ENCODE measurements around the gene LRRIQ1.
A peak's percentile ranks its signal among the peaks of the same experiment; 100 is the strongest.
"Not testable (repeated sequence)": the region's sequence is repeated elsewhere in the genome, so short reads cannot be mapped to it uniquely, and the experiment has no call there.

LRRIQ1 gene, protein sequence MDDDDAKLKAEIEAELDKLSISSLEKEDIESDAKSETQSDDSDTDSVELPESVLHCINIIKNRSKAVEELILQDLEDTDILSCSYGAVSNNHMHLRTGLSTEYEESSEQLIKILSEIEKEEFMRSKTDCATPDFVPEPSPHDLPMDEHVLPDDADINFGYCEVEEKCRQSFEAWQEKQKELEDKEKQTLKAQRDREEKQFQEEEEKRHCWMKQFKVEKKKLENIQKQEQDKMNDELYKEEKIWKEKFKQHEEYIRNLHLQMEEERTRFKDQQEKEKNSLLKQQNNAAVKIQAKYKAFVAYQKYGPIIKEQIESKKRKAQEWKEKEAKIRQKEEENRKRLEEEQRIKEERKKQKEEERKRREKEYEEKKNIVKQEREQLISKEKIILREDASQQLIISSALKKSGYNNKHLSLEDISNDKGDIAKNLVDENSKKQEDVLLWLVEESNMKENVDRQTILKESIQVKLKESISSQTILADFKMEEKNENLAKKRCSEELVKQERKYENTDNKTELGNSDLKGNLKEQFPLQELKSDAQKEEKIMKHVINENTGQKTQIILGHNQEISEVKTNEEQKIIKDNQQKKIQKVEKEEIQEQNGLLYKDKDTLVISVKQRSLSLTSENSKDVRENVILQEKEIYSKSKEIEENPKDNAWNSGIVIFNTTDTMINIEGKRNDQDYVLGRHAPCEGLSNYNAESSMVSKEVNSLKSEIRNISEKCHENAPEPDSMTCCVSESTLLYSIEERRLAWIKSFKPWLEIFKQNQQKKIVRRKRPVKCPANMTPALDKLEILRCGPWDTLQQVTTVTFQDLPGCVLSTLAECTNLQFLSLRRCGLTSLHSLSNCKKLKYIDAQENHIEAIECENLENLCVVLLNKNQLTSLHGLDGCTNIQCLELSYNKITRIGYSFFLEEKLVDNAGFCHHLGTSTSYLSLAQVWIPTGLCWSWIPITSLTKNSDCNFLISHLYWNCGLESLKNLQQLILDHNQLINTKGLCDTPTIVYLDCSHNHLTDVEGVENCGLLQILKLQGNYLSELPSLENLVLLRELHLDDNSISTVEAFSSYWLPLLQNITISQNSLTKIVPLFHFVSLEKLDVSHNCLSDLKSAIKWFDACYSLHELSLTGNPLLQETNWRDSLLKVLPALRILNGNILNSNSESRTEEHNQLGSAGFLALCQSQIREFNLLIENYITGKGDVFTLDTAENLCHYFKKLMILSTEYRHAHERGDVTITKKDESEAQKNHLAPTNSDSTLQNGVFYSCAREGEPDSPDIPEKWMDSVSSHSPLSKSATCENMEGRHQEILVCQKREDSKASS (N-terminal part only)
- long read RNA-seq, donor 1, partial matches to known transcripts: 19 of 19 reads
- long read RNA-seq, donor 1, other reads (novel, unspliced or antisense): 0 of 19 reads
- long read RNA-seq, donor 2, partial matches to known transcripts: 18 of 19 reads
- long read RNA-seq, donor 2, other reads (novel, unspliced or antisense): 0 of 19 reads
- long read RNA-seq, donor 3, partial matches to known transcripts: 0 of 3 reads
- long read RNA-seq, donor 3, other reads (novel, unspliced or antisense): 0 of 3 reads
- long read RNA-seq, donor 4, partial matches to known transcripts: 21 of 22 reads
- long read RNA-seq, donor 4, other reads (novel, unspliced or antisense): 0 of 22 reads
- long read RNA-seq, donor 5, partial matches to known transcripts: 5 of 6 reads
- long read RNA-seq, donor 5, other reads (novel, unspliced or antisense): 0 of 6 reads
- long read RNA-seq, donor 6, partial matches to known transcripts: 18 of 21 reads
- long read RNA-seq, donor 6, other reads (novel, unspliced or antisense): 0 of 21 reads
- long read RNA-seq, donor 7, partial matches to known transcripts: 23 of 23 reads
- long read RNA-seq, donor 7, other reads (novel, unspliced or antisense): 0 of 23 reads
- long read RNA-seq, donor 8, partial matches to known transcripts: 11 of 12 reads
- long read RNA-seq, donor 8, other reads (novel, unspliced or antisense): 0 of 12 reads

DNA sequence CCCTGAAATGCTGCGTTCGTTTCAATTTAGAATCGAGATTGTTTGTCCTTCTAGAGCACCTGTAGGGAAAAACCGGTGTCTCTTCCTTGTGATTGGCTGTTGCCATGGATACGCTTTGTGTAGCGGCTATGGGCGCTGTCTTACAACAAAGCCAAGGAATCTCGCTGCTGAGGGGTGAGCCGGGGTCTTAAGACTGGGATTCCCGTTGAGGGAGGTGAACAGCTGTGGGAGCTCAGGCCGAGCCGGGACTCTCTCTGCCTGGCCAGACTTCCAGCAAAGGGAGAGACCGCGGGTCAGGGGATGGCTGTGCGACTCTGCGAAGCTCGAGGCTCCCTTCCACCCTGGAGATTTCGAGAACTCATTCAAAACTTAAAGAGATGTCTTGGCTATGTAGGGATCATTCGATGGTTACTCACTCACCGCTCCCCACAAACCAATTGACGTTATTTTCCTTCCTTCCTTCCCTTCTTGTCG lies at the start of gene LRRIQ1, which contains the start of gene TSPAN19:
TSS of gene LRRIQ1 (plus strand) at position 118 of the 474 bp plus-strand sequence. CDS start 1,826 bp downstream, outside the sequence.
TSS of gene TSPAN19 (minus strand) at position 44 of the 474 bp plus-strand sequence. CDS start 6,331 bp downstream, outside the sequence.
- peak; percentile 78 for DNase-seq

DNA sequence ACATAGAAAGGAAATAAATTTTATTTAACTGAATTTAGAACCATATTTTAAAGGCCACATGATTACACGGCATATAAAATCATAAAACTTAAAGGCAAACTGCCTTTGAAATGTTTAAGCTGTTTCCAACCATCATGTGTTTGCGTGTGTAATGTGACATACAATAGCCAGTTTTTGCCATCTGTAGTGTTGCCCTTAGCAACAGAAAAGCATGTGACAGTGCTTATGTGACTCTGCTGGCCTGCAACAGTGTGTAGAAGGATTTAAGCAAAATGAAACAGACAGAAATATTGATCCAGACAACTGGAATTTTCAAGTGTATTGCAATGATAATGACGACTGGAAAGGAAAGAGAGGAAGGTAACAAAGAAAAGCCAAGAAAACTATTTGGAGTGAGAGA lies 49.6 kb upstream of the LRRIQ1 start:
- DNase-seq: no peak

DNA sequence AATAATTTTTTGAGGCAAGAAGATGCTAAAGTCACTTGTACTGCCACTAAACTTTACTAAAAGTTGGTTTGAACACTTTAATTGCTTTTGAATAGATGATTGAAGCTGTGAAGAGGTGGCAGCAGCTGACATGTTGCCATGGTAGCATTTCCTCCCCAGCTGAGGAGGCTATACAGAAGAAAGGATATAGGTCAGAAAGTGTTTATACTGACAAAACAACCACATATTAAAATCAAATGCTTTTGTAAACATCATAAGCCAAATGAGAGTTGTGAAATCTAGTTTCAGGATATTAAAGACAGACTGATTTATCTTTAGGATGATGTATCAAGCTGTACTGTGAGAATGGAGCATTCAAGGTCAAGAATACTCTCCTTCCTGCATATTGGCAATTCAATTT lies 41.7 kb upstream of the LRRIQ1 start:
- no peak for DNase-seq

DNA sequence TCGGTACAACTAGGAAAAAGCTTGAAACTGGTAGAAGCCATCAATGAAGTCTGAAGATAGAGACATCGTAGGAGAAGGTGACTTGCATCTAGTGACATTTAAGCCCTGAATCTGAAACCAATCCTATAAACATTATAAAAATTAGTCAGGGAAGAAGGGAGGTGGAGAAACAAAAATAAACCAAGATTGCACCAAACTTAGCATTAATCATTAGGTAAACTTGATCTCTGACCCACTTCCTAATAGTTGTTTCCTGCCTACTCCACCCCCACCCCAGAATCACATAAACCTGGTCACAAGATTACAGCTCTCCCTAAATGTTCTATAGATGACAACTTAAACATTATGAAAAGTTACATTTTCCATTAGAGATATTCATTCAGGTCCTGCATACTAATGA lies 40.5 kb upstream of the LRRIQ1 start:
- DNase-seq: no peak

DNA sequence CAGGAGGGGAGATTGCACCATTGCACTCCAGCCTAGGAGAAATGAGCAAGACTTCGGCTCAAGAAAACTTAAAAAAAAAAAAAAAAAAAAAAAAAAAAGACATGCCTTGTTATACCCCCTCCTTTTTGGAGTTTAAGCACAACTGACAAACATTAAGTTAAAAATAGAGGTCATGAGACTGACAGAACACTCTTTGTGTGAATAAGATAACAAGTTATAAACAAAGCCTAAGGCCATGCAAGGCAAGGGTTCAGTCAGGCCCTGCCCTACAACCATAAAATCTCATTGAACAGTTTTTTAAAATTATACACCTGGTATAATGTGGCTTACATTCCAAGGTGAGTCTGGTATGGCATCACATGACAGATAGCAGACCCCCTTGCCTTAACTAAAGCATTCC lies 39.4 kb upstream of the LRRIQ1 start:
- DNase-seq: no peak

DNA sequence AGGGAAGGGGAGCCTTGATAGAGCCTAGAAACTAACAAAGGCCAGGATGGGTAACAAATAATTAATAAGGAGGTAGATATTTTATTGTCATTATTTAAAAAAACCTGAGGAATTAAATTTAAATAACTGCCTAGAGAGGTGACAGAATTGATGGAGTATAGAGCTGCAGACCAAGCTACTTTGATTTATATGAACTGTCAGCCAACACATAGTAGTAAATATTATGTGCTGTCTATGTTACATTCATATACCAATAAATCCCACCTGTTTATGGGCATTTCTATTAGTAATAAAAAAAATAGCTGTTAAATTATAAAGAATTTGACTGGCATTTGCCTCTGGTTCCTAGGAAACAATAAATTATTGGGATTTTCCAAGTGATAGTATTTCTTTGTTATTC lies 37.8 kb upstream of the LRRIQ1 start:
- no peak for DNase-seq

DNA sequence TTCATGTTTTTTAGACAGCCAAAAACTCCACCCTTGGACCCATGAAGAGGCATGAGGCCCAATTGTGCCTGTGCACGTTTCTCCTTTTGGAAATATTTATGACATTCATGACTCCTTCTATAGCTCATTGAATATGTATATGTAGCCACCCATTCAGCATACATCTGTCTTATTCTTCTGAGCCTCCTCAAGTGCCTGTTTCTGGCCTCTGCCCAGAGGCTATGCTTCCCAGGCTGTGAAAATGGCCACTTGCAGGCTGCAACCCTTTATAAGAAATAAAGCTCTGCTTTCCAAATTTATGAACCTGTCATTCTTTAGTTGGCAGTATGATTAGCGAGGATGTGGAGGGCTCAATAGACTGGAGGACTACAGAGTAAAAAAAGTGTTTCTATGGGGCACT lies 35.4 kb upstream of the LRRIQ1 start:
- DNase-seq: no peak

DNA sequence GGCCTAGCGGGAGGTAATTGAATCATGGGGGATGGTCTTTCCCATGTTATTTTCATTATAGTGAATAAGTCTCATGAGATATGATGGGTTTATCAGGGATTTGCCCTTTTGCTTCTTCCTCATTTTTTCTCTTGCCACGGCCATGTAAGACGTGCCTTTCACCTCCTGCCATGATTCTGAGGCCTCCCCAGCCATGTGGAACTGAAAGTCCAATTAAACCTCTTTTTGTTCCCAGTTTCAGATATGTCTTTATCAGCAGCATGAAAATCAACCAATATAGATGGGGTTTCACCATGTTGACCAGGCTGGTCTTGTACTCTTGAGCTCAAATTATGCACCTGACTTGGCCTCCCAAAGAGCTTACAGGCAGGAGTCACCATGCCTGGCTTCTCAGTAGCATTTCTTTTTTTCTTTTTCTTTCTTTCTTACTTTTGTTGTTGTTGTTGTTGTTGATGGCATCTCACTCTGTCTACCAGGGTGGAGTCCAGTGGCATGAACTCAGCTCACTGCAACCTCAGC lies 33.3 kb upstream of the LRRIQ1 start:
- DNase-seq: no peak

DNA sequence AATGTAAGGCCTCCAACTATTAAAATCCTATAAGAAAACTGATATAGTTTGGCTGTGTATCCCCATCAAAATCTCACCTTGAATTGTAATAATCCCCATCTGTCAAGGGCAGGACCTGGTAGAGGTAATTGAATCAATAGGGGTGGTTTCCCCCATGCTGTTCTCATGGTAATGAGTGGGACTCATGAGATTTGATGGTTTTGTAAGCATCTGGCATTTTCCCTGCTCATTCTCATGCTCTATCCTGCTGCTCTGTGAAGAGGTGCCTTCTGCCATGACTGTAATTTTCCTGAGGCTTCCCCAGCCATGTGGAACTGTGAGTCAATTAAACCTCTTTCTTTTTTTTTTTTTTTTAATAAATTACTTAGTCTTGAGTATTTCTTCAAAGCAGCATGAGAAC lies 31.9 kb upstream of the LRRIQ1 start:
- DNase-seq: no peak

DNA sequence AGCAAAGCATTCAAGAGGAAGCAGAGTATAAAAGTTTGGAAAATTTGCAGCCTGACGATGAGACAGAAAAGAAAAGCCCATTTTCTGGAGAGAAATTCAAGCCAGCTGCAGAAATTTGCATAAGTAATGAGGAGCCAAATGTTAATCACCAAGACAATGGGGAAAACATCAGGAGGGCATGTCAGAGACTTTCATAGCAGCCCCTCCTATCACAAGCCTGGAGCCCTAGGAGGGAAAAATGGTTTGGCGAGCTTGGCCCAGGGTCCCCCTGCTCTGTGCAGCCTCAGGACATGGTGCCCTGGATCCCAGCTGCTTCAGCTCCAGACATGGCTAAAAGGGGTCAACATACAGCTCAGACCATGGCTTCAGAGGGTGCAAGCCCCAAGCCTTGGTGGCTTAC lies 31.1 kb upstream of the LRRIQ1 start:
- DNase-seq: not testable (repeated sequence)

DNA sequence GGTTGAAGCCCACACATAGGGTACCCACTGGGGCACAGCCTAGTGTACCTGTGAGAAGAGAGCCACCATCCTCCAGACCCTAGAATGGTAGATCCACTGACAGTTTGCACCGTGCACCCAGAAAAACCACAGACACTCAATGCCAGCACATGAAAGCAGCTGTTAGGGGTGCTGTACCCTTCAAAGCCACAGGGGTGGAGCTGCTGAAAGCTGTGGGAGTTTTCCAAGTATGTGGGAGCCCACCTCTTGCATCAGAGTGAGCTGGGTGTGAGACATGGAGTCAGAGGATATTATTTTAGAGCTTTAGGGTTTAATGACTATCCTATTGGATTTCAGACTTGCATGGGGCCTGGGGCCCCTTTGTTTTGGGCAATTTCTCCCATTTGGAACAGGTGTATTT lies 30.5 kb upstream of the LRRIQ1 start:
- no peak for DNase-seq

DNA sequence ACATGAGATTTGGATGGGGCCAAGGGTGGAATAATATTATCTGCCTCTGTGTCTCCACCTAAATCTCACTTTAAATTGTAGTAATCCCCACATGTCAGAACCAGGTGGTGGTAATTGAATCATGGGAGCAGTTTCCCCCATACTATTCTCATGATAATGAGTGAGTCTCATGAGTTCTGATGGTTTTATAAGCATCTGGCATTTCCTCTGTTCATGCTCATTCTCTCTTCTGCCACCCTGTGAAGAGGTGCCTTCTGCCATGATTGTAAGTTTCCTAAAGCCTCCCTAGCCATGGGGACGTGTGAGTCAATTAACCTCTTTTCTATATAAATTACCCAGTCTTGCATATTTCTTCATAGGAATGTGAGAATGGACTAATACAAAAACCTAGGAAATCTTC lies 29.9 kb upstream of the LRRIQ1 start:
- no peak for DNase-seq

DNA sequence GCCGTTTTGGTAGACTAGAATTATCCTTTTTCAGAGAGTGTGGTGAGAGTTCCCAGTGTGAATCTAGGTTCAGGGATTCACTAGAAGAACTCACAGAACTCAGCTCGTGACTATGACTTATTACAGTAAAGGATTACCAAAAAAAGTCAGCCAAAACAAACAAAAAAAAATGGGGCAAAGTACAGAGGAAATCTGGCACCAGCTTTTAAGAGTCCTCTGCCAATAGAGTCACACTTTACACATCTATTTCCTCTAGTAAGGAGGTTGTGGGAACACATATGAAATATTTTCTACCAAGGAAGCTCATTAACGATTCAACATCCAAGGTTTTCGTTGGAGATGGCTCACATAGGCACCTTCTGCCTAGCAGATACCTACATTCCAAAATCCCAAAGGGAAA lies 28.3 kb upstream of the LRRIQ1 start:
- DNase-seq: no peak

DNA sequence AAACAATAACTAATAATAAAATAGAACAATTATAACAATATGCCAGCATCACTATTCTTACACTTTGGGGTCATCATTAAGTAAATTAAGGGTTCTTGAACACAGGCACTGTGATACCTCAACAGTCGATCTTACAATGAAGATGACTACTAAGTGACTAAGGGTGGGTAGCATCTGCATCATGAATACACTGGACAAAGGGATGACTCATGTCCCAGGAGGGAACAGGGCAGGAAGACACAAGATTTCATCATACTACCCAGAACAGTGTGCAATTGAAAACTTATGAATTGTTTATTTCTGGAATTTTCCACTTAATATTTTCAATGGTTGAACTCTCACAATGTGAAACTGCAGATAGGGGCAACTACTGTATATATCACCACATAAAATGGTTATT lies 19.7 kb upstream of the LRRIQ1 start:
- DNase-seq: no peak

DNA sequence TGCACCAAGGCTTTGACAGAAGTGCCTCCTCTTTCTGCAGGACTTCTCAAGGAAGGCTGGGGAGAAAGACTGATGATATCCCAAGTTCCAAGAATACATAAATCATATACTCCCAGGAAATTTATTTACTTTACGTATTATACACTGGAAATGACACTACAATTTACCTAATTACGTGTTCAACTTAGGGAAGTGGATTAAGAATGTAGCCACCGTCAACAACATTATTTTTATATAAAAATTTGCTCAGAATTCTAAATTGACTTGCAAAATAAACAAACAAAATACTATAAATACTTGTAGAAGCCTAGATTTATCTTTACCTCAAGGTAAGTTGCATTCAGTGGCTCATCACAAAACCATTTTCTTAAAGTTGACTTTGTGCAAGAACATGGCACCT lies 19.0 kb upstream of the LRRIQ1 start:
- DNase-seq: no peak

DNA sequence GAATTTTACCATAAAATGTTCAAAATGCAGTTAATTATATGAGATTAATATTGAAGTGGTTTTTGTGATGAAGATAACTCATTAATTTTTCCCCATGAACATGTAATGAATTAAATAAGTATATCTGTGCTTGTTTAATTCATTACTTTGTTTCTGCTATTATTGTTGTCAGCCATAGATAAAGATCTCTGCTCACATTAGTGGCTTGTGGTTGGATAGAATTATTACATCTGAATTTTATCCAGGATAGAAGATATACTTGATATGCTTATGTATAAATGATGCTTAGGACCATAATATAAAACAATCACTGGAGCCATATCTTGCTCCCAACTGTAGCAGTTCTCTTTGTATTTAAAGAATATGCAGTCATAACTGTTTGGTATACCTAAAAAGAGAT lies 18.5 kb upstream of the LRRIQ1 start:
- no peak for DNase-seq

DNA sequence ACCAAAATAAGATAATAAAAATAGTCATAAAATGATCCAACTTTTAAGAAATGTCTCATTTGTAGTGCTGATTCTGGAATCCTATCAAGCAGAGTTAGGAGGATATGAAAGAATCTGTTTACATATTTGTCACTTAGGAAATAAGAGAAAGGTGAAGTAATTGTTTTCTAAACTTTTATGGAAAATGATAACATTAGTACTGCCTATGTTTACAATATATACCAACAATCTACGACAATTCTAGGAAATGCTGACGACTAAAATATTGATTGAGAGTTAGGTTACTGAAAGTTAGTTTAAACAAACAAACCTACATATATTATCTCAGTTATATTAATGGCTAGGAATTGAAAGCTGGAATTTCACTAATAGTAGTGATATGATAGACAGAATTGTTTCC lies 18.1 kb upstream of the LRRIQ1 start:
- DNase-seq: no peak

DNA sequence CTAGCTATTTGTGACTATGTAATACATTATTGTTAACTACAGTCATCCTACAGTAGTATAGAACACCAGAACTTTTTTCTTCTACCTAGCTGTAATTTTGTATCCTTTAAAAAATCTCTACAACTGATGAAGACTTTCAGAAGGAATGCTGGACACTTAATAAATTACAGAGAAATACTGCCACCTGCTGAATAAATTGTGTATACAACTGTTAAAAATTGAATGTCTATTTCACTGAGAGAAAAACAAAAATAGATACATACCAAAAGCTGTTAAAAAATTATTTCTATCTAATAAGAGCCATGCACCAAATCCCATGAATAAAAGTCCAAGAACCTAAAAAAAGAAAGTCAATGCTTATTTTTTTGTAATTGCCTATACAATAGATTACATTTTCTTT lies 6.7 kb upstream of the LRRIQ1 start:
- no peak for DNase-seq

DNA sequence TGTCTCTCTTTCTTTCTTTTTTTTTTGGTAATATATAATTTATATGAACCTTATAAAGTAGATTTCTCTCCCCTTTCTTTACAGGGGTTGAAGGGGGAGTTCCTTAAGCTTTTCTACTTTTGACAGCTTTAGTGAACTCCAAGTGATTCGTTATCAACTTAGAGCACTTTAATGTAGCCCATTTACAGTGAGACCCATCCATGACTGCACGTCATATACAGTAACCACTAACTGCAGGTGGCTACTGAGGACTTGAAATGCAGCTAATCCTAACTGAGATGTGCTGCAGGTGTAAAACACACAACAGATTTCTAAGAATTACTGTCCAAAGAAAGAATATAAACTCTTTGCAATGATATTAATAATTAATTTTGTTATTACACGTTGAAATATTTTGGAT lies 582 bp downstream of the LRRIQ1 start:
- no peak for DNase-seq

DNA sequence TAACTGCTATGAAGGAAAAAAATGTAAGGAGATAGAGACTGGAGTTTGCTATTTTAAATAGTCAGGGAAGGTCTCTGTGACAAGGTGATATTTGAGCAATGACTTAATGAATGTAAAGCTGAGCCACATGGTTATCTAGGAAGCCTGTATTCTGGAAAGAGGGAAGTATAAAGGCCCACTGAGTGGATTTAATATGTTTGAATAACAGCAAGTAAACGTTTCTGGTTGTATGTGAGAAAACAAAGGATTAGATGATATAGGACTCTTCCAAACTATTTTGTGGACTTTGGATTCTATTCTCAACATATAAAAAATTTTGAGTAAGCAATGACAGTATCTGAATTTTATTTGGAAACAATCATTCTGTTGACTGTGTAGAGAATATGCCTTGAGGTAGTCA lies 5.2 kb downstream of the LRRIQ1 start:
- DNase-seq: no peak

DNA sequence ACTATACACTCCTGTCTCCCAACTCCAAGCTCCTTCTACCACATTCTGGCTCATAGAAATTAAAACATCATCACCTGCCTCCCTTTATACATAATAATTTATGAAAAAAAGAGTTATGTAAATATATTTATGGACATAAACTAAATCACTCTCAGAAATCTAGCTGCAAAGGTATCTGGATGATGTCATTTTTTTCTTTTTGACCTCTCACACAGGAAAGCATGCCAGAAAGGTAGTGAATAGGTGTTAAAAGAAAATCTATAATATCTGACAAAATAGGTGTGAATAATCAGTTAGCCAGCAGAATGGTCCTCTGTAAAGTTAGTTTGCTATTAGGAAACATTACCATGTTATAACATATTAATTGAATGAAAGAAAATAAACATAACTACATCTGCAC lies 7.7 kb downstream of the LRRIQ1 start:
- DNase-seq: no peak
